ENCODE results near the gene MBOAT2.
A peak's percentile ranks its signal among the peaks of the same experiment; 100 is the strongest.

MBOAT2 gene

GRCh38 chr2:8821276-8822217, 181.9 kb downstream of the MBOAT2 start:
- DNase-seq (ENCODE audit: low spot score), result no peak

- DNase-seq (ENCODE audit: low spot score), result no peak
Measured at GRCh38 chr2:8819948-8820347, 183.5 kb downstream of the MBOAT2 start.

GRCh38 chr2:8819194-8819593, 184.3 kb downstream of the MBOAT2 start:
- peak; percentile 15 for DNase-seq (ENCODE audit: low spot score)

DNA sequence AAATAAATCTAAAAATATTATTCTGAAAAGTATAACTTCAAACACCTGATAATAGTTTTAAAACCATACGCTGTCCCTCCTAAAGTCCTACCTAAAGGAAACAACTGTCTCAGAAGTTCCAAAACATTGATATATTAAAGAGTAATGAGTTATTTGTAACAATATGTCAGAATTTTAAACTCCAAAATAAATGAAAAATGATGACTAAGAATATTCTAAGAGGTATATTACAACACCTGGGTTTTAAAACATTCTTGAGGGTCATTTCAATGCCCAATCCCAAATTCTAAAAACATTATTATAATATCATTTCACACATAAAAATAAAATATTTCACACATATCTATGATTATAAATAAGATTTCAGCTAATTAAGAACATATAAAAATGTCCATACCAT, 186.3 kb downstream of the MBOAT2 start:
- no peak for DNase-seq (ENCODE audit: low spot score)

- DNase-seq (ENCODE audit: low spot score), result no peak
Measured at GRCh38 chr2:8806885-8807704, 196.4 kb downstream of the MBOAT2 start.

DNA sequence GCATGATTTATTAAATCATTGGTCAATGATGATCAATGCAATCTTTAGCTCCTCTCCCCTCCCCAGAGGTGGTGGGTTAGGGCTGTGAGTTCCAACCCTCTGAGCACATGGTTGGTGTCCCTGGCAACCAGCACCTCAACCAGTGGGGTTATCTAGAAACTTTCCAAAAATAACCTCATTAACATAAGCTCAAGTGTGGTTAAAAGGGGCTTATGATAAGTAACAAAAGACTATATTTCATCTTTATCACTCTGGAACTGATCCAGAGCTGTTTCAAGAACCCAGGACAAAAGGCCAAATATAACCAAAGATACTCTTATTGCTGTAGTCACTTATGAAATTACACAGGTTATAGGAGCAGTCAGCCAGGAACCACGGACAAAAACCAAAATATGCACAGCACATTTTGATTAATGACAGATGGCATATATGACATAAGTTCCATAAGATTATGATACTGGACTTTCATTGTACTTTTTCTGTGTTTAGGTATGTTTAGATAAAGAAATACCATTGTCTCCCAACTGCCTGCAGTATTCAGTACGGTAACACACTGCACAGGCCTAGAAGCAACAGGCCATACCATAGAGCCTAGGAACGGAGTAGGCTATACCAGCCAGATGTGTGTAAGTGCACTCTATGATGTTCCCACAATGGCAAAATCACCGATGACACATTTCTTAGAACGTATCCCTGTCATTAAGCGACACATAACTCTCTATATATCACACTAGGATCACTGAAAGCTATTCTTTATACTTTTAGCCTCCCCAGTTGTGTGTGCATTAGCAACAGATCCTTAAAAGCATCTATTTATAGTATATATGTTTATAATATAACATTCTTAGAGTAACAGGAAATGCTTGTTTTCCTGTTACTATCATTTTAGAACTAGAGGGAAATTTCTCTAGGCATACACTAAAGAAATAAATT, 197.9 kb downstream of the MBOAT2 start:
- no peak for DNase-seq (ENCODE audit: low spot score)

- peak; percentile 88 for DNase-seq (ENCODE audit: low spot score)
Measured at GRCh38 chr2:8803658-8804379, 199.7 kb downstream of the MBOAT2 start.

DNA sequence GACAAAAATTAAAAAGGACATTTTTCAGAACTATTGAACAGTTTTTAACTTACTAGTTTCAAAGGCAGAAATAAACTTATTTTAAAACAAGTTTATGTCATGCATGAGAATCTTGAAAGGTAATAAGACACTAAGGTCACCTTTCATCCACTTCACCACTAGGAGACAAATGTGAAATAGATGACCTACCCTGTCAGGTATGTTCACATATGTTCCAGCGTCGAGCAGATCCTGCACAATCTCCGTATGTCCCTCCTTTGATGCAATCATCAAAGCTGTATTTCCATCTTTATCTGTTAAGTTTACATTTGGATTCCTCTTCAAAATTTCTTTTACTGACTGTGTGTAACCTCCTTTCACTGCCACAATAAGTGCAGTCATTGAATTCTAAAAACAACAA, 200.7 kb downstream of the MBOAT2 start:
- DNase-seq (ENCODE audit: low spot score), result no peak

All from RKO (cell line).